Neuron (in vitro differentiated cells): ENCODE measurements around the gene CYB561A3.

Source experiments
- H2AFZ ChIP-seq: one replicate; pipeline ENCODE4 v1.6.1; 2013; ENCODE audit warnings: low read depth, mild to moderate bottlenecking, inconsistent platforms, low read length, moderate library complexity
- H3K27me3 ChIP-seq: one replicate; pipeline ENCODE4 v1.6.1; 2013; ENCODE audit warnings: low read length; ENCODE audit not compliant: insufficient read depth
- H3K36me3 ChIP-seq: one replicate; pipeline ENCODE4 v1.6.1; 2013; ENCODE audit warnings: low read length; ENCODE audit not compliant: insufficient read depth
- H3K4me1 ChIP-seq: one replicate; pipeline ENCODE4 v1.6.1; 2013; ENCODE audit warnings: low read length; ENCODE audit not compliant: insufficient read depth
- H3K4me3 ChIP-seq: 2 replicates; pipeline ENCODE4 v1.5.1; 2013; ENCODE audit warnings: mild to moderate bottlenecking, low read length, moderate library complexity
- H3K9me3 ChIP-seq: one replicate; pipeline ENCODE4 v1.6.1; 2013; ENCODE audit warnings: low read length

CYB561A3 gene

GRCh38 chr11:61334434-61335354, 27.0 kb downstream of the CYB561A3 start:
- no peaks in the 10 kb centered on the region for H3K27me3 ChIP-seq
- H3K4me3 ChIP-seq: no peak overlapping the region
- no peaks in the 10 kb centered on the region for H3K9me3 ChIP-seq
- H3K4me1 ChIP-seq: peaks cover 35% of the 10 kb centered on the region
- H2AFZ ChIP-seq: no peak overlapping the region
- H3K36me3 ChIP-seq: peaks cover 8% of the 10 kb centered on the region

GRCh38 chr11:61333550-61334433, 27.9 kb downstream of the CYB561A3 start:
- no peaks in the 10 kb centered on the region for H3K9me3 ChIP-seq
- H2AFZ ChIP-seq: peak overlapping the region; percentile 70
- peak overlapping the region; percentile 89 for H3K4me3 ChIP-seq
- peaks cover 17% of the 10 kb centered on the region for H3K36me3 ChIP-seq
- H3K27me3 ChIP-seq: no peaks in the 10 kb centered on the region
- H3K4me1 ChIP-seq: peaks cover 35% of the 10 kb centered on the region

GRCh38 chr11:61332797-61333549, 28.7 kb downstream of the CYB561A3 start, which contains the start of the genes DDB1 and TKFC:
DDB1 (minus strand) TSS chr11:61333105; CDS start chr11:61332968, 137 bp downstream.
TKFC (plus strand) TSS chr11:61333228; CDS start chr11:61334729, 1,501 bp downstream.
- Histone ChIP-seq H3K27me3 (no peaks in the 10 kb centered on the region), H3K36me3 (peaks cover 19% of the 10 kb centered on the region), H3K4me1 (peaks cover 35% of the 10 kb centered on the region)

DNA sequence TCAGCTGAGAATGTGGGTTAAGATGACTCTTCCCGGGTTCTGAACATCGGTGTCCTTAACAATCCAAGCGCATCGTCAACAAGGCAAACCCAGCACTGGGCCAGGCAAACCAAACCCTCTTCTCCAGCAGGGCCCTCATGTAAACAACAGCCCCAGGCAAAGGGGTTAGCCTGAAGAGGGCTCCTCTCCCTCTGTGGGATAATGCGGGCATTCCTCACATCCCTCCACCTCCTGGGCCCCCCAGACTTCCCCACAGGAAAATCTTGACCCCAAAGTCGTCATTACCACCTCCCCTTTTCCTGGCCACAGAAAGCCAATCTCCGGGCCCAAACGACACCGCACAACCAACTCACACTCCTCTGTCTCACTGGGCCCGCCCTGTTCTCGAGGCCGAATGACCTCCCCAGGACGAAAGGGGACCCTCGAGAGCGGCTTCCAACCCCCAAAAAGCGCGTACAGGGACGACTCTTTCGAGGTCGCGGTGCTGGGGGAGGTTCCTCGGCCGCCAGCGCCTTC, 29.3 kb downstream of the CYB561A3 start:
- Histone ChIP-seq H3K36me3 (peaks cover 26% of the 10 kb centered on the region), H3K4me3 (peak overlapping the region; percentile 89), H3K9me3 (no peaks in the 10 kb centered on the region), H3K4me1 (peaks cover 35% of the 10 kb centered on the region), H2AFZ (peak overlapping the region; percentile 14), H3K27me3 (no peaks in the 10 kb centered on the region)

More at GRCh38 chr11:61332797-61333549, 28.7 kb downstream of the CYB561A3 start, which contains the start of the genes DDB1 and TKFC:
- Histone ChIP-seq H3K9me3 (no peaks in the 10 kb centered on the region), H2AFZ (peak within 1 kb of the TSS; percentile 70), H3K4me3 (peak within 1 kb of the TSS; percentile 89)

- Histone ChIP-seq H2AFZ (no peak overlapping the region), H3K4me3 (peak overlapping the region; percentile 89), H3K4me1 (peaks cover 35% of the 10 kb centered on the region), H3K36me3 (peaks cover 31% of the 10 kb centered on the region), H3K9me3 (no peaks in the 10 kb centered on the region), H3K27me3 (no peaks in the 10 kb centered on the region)
Observed at GRCh38 chr11:61331651-61332050, 30.0 kb downstream of the CYB561A3 start.

- H3K36me3 ChIP-seq: peaks cover 48% of the 10 kb centered on the region
- H3K4me3 ChIP-seq: no peak overlapping the region
- H2AFZ ChIP-seq: no peak overlapping the region
- no peaks in the 10 kb centered on the region for H3K27me3 ChIP-seq
- H3K9me3 ChIP-seq: no peaks in the 10 kb centered on the region
- H3K4me1 ChIP-seq: peaks cover 26% of the 10 kb centered on the region
Observed at GRCh38 chr11:61329871-61330270, 31.8 kb downstream of the CYB561A3 start.

DNA sequence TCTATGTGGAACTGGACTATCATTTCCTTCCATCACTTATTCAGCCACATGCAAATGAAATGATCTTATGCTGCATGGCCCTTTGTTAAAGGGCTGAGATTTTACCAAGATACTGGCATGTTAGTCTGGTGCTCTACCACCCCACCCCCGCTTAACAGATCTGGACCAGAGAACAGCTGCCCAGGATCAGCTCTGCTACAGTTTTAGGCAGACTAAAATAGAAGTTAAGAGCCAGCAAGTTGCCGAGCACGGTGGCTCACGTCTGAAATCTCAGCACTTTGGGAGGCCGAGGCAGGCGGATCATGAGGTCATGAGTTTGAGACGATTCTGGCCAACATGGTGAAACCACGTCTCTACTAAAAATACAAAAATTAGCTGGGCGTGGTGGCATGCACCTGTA, 33.3 kb downstream of the CYB561A3 start:
- Histone ChIP-seq H3K36me3 (peaks cover 60% of the 10 kb centered on the region), H3K4me1 (peaks cover 14% of the 10 kb centered on the region), H3K27me3 (no peaks in the 10 kb centered on the region), H3K9me3 (no peaks in the 10 kb centered on the region), H3K4me3 (no peak overlapping the region), H2AFZ (no peak overlapping the region)

- Histone ChIP-seq H3K4me3 (no peak overlapping the region), H3K36me3 (peaks cover 67% of the 10 kb centered on the region), H2AFZ (no peak overlapping the region), H3K27me3 (no peaks in the 10 kb centered on the region), H3K4me1 (peaks cover 14% of the 10 kb centered on the region), H3K9me3 (no peaks in the 10 kb centered on the region)
Observed at GRCh38 chr11:61327669-61328071, 34.0 kb downstream of the CYB561A3 start.

GRCh38 chr11:61325649-61326414, 35.9 kb downstream of the CYB561A3 start:
- H3K9me3 ChIP-seq: no peaks in the 10 kb centered on the region
- H3K4me1 ChIP-seq: no peaks in the 10 kb centered on the region
- no peak overlapping the region for H3K4me3 ChIP-seq
- H2AFZ ChIP-seq: no peak overlapping the region
- H3K27me3 ChIP-seq: no peaks in the 10 kb centered on the region
- peaks cover 84% of the 10 kb centered on the region for H3K36me3 ChIP-seq

GRCh38 chr11:61315260-61315659, 46.4 kb downstream of the CYB561A3 start:
- Histone ChIP-seq H3K27me3 (no peaks in the 10 kb centered on the region), H3K4me1 (no peaks in the 10 kb centered on the region), H3K9me3 (no peaks in the 10 kb centered on the region), H3K4me3 (no peak overlapping the region), H2AFZ (no peak overlapping the region), H3K36me3 (peaks cover 82% of the 10 kb centered on the region)

DNA sequence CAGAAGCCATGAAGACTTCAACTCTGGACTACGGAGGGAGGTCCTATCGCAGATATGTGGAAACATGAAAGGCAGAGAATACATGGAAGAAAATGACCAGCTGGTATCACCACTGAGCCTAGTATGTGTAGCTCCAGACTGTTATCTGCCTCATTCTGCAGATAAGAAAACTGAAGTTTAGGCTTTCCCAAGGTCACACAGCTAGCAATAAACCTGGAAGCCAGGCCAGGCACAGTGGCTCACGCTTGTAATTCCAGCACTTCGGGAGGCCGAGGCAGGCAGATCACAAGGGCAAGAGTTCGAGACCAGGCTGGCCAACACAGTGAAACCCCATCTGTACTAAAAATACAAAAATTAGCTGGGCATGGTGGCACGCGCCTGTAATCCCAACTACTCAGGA, 50.9 kb downstream of the CYB561A3 start:
- no peaks in the 10 kb centered on the region for H3K9me3 ChIP-seq
- H3K27me3 ChIP-seq: no peaks in the 10 kb centered on the region
- peaks cover 95% of the 10 kb centered on the region for H3K36me3 ChIP-seq
- no peak overlapping the region for H3K4me3 ChIP-seq
- no peak overlapping the region for H2AFZ ChIP-seq
- H3K4me1 ChIP-seq: no peaks in the 10 kb centered on the region

DNA sequence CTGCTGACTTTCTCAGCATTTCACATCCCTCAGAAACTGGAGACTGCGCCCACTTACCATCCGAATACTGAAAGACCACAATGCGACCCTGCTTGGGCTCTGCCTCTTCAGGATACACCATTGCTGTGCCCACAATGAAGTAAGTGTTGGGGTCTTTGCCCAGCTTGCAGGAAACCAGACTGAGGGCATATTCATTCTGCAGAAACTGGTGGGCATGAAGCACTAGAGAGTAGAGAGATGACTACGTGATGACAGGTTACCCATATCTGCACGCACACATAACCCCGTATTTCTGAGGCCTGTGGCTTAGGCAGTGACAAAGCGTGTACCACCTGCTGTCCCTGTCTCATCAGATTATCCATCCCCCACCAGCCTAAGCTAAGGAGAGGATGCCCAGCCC, 51.9 kb downstream of the CYB561A3 start:
- H3K4me1 ChIP-seq: no peaks in the 10 kb centered on the region
- H3K4me3 ChIP-seq: no peak overlapping the region
- peaks cover 98% of the 10 kb centered on the region for H3K36me3 ChIP-seq
- H3K9me3 ChIP-seq: no peaks in the 10 kb centered on the region
- no peak overlapping the region for H2AFZ ChIP-seq
- no peaks in the 10 kb centered on the region for H3K27me3 ChIP-seq
